Body of pancreas (tissue), 4 donors: ENCODE results near the gene SCCPDH.

Experiments
- CTCF ChIP-seq, 7 experiments: fragments of 450-650 bp in 4 of 7; fragments of 200-600 bp in 3 of 7; sonication (generic) in 3 of 7; IDR thresholded peaks; one replicate each; pipeline ENCODE4 v1.5.1; 2016 to 2019; ENCODE audit warnings: antibody characterized with exemption in 7 of 7
- POLR2A ChIP-seq, 3 donors: fragments of 450-650 bp; IDR thresholded peaks; one replicate each; pipeline ENCODE4 v1.6.1; 2016; ENCODE audit warnings: antibody characterized with exemption in 3 of 3, mild to moderate bottlenecking in 2 of 3

GRCh38 chr1:246803883-246804282 lies 79.7 kb downstream of the SCCPDH start:
- TF ChIP-seq CTCF (IDR thresholded peaks at IDR 0.05) = no peak
- TF ChIP-seq POLR2A (IDR thresholded peaks at IDR 0.05) = no peak
